ENCODE data around the gene HDAC4.

The HDAC4 gene

GRCh38 chr2:239398521-239398921, 2.3 kb downstream of the HDAC4 start:
- no peak for TF ChIP-seq CTCF (IDR thresholded peaks at IDR 0.05; ENCODE audit: control insufficient read depth, insufficient read depth, low read depth, low read length, missing control alignments)
- no peak overlapping the region for H3K4me3 ChIP-seq (ENCODE audit: control insufficient read depth, low read depth, low read length)
- DNase-seq (ENCODE audit: low read depth) = no peak

- no peak overlapping the region for H3K4me3 ChIP-seq (ENCODE audit: control insufficient read depth, low read depth, low read length)
- TF ChIP-seq CTCF (IDR thresholded peaks at IDR 0.05; ENCODE audit: control insufficient read depth, insufficient read depth, low read depth, low read length, missing control alignments) = no peak
- no peak for DNase-seq (ENCODE audit: low read depth)
Observed at GRCh38 chr2:239397931-239398471, 2.8 kb downstream of the HDAC4 start.

GRCh38 chr2:239396881-239397681, 3.7 kb downstream of the HDAC4 start:
- TF ChIP-seq CTCF (IDR thresholded peaks at IDR 0.05; ENCODE audit: control insufficient read depth, insufficient read depth, low read depth, low read length, missing control alignments) = no peak
- H3K4me3 ChIP-seq (ENCODE audit: control insufficient read depth, low read depth, low read length) = no peak overlapping the region
- no peak for DNase-seq (ENCODE audit: low read depth)

GRCh38 chr2:239395524-239395923, 5.3 kb downstream of the HDAC4 start:
- TF ChIP-seq CTCF (IDR thresholded peaks at IDR 0.05; ENCODE audit: control insufficient read depth, insufficient read depth, low read depth, low read length, missing control alignments) = no peak
- DNase-seq (ENCODE audit: low read depth) = no peak
- H3K4me3 ChIP-seq (ENCODE audit: control insufficient read depth, low read depth, low read length) = no peak overlapping the region

- no peak overlapping the region for H3K4me3 ChIP-seq (ENCODE audit: control insufficient read depth, low read depth, low read length)
- no peak for DNase-seq (ENCODE audit: low read depth)
- TF ChIP-seq CTCF (IDR thresholded peaks at IDR 0.05; ENCODE audit: control insufficient read depth, insufficient read depth, low read depth, low read length, missing control alignments) = no peak
Observed at GRCh38 chr2:239394978-239395377, 5.8 kb downstream of the HDAC4 start.

- no peak for TF ChIP-seq CTCF (IDR thresholded peaks at IDR 0.05; ENCODE audit: control insufficient read depth, insufficient read depth, low read depth, low read length, missing control alignments)
- DNase-seq (ENCODE audit: low read depth) = no peak
- H3K4me3 ChIP-seq (ENCODE audit: control insufficient read depth, low read depth, low read length) = no peak overlapping the region
Observed at GRCh38 chr2:239394346-239394945, 6.4 kb downstream of the HDAC4 start.

Data from AG09309 (cell line).